ENCODE data around the gene REM2.

Gene REM2

GRCh38 chr14:22932146-22932545 lies 49.1 kb downstream of the REM2 start:
- DNase-seq, result no peak

GRCh38 chr14:22935156-22935555 lies 52.1 kb downstream of the REM2 start:
- DNase-seq, result no peak

All from stimulated activated CD8-positive, alpha-beta memory T cell treated with anti-CD3 and anti-CD28 coated beads, Interleukin-4, amount 100 ng/mL, for 48 hours (primary cell).